ENCODE data around the gene UST. TPM values are rescaled to one million over a fixed set of nuclear protein-coding genes. Genes with fewer than 3 reads are reported as not detected.
A peak's percentile ranks its signal among the peaks of the same experiment; 100 is the strongest.

The UST gene
- total RNA-seq, 1 experiment from 2014 or later: 32.1 TPM

GRCh38 chr6:148990403-148990802 is 243.6 kb downstream of the UST start:
- CTCF ChIA-PET: no interaction called here
- no peak for ATAC-seq
- H3K36me3 Mint-ChIP-seq: peaks cover 59% of the 10 kb centered on the region

GRCh38 chr6:148996815-148997214 is 250.0 kb downstream of the UST start:
- no peak overlapping the region for H3K4me3 Mint-ChIP-seq
- no peaks in the 10 kb centered on the region for H3K27me3 Mint-ChIP-seq (ENCODE audit: low read depth)
- peaks cover 37% of the 10 kb centered on the region for H3K9me3 Mint-ChIP-seq
- ChIA-PET CTCF (no interaction called here), POLR2A (no interaction called here)
- ATAC-seq (no peak), DNase-seq (ENCODE audit: low spot score) (no peak)
- H3K36me3 Mint-ChIP-seq: peaks cover 77% of the 10 kb centered on the region
- peaks cover 24% of the 10 kb centered on the region for H3K4me1 Mint-ChIP-seq
- TF ChIP-seq PREB (CRISPR knock-in tag; IDR thresholded peaks at IDR 0.05; ENCODE audit: borderline replicate concordance): no peak
- no peak for TF ChIP-seq GTF2I (CRISPR knock-in tag; conservative IDR thresholded peaks at IDR 0.05)
- TF ChIP-seq TEAD1 (CRISPR knock-in tag; IDR thresholded peaks at IDR 0.05): no peak
- no peak for TF ChIP-seq ERG (CRISPR knock-in tag; IDR thresholded peaks at IDR 0.05)
- no peak for TF ChIP-seq E2F4 (CRISPR knock-in tag; IDR thresholded peaks at IDR 0.05; ENCODE audit: borderline replicate concordance, low read depth)
- H3K27ac Mint-ChIP-seq: peak overlapping the region; percentile 82

More at GRCh38 chr6:148990403-148990802, 243.6 kb downstream of the UST start:
- Mint-ChIP-seq H3K4me3 (no peak overlapping the region), H3K9me3 (peaks cover 15% of the 10 kb centered on the region), H3K27ac (peak overlapping the region; percentile 47), H3K4me1 (peaks cover 53% of the 10 kb centered on the region), H3K27me3 (ENCODE audit: low read depth) (no peaks in the 10 kb centered on the region)
- no peak for DNase-seq (ENCODE audit: low spot score)
- TF ChIP-seq TEAD1 (CRISPR knock-in tag; IDR thresholded peaks at IDR 0.05) (no peak), JAZF1 (CRISPR knock-in tag; IDR thresholded peaks at IDR 0.05) (no peak), TCF7 (CRISPR knock-in tag; IDR thresholded peaks at IDR 0.05; ENCODE audit: low read depth) (no peak), JUN (CRISPR knock-in tag; IDR thresholded peaks at IDR 0.05) (no peak), MYBL2 (CRISPR knock-in tag; IDR thresholded peaks at IDR 0.05) (no peak), NFE2L1 (CRISPR knock-in tag; IDR thresholded peaks at IDR 0.05) (no peak), ZNF138 (CRISPR knock-in tag; conservative IDR thresholded peaks at IDR 0.05) (no peak), ETV6 (CRISPR knock-in tag; IDR thresholded peaks at IDR 0.05) (no peak), TEAD4 (CRISPR knock-in tag; IDR thresholded peaks at IDR 0.05) (no peak)
- POLR2A ChIA-PET: no interaction called here

GRCh38 chr6:148997865-148998264 is 251.0 kb downstream of the UST start:
- CTCF ChIA-PET: interaction anchor here (1.0 to 1.1 kb wide), 2 partner anchors 9 to 420 kb away, joined by 3 to 4 read pairs; no protein-coding TSS in a partner anchor
- TF ChIP-seq FOXK1 (CRISPR knock-in tag; IDR thresholded peaks at IDR 0.05) (no peak), CREB1 (CRISPR knock-in tag; IDR thresholded peaks at IDR 0.05) (no peak), CDX4 (CRISPR knock-in tag; IDR thresholded peaks at IDR 0.05; ENCODE audit: borderline replicate concordance) (no peak)

GRCh38 chr6:148998704-148999103 is 251.9 kb downstream of the UST start:
- DNase-seq (ENCODE audit: low spot score) (no peak), ATAC-seq (no peak)
- Mint-ChIP-seq H3K4me1 (peaks cover 24% of the 10 kb centered on the region), H3K27ac (no peak overlapping the region), H3K36me3 (peaks cover 62% of the 10 kb centered on the region), H3K9me3 (peaks cover 24% of the 10 kb centered on the region), H3K4me3 (no peak overlapping the region), H3K27me3 (ENCODE audit: low read depth) (no peaks in the 10 kb centered on the region)
- ChIA-PET CTCF (interaction anchor here (1.1 kb wide), 1 partner anchor 421 kb away, joined by 3 read pairs; no protein-coding TSS in a partner anchor), POLR2A (no interaction called here)
- TF ChIP-seq ZNF423 (CRISPR knock-in tag; IDR thresholded peaks at IDR 0.05): no peak
- TF ChIP-seq SP1 (CRISPR knock-in tag; conservative IDR thresholded peaks at IDR 0.05): no peak
- no peak for TF ChIP-seq ZNF425 (CRISPR knock-in tag; conservative IDR thresholded peaks at IDR 0.05)
- no peak for TF ChIP-seq ATF3 (CRISPR knock-in tag; conservative IDR thresholded peaks at IDR 0.05)
- TF ChIP-seq ZNF671 (CRISPR knock-in tag; IDR thresholded peaks at IDR 0.05): no peak

More at GRCh38 chr6:148997865-148998264, 251.0 kb downstream of the UST start:
- Mint-ChIP-seq H3K27ac (peak overlapping the region; percentile 63; the same call in 1 of the 2 replicates), H3K36me3 (peaks cover 70% of the 10 kb centered on the region), H3K9me3 (peaks cover 29% of the 10 kb centered on the region), H3K27me3 (ENCODE audit: low read depth) (no peaks in the 10 kb centered on the region), H3K4me1 (peaks cover 24% of the 10 kb centered on the region), H3K4me3 (no peak overlapping the region)
- POLR2A ChIA-PET: no interaction called here
- DNase-seq (ENCODE audit: low spot score): no peak
- ATAC-seq: no peak

Measured in WTC11 (cell line).